SHP77 (cell line): ENCODE data around the gene TOX2.

Source experiments
- DNase-seq, 2 experiments: peaks; one replicate each; lab custom pipeline; 2025; lab: John Stamatoyannopoulos, UW

Gene TOX2

DNA sequence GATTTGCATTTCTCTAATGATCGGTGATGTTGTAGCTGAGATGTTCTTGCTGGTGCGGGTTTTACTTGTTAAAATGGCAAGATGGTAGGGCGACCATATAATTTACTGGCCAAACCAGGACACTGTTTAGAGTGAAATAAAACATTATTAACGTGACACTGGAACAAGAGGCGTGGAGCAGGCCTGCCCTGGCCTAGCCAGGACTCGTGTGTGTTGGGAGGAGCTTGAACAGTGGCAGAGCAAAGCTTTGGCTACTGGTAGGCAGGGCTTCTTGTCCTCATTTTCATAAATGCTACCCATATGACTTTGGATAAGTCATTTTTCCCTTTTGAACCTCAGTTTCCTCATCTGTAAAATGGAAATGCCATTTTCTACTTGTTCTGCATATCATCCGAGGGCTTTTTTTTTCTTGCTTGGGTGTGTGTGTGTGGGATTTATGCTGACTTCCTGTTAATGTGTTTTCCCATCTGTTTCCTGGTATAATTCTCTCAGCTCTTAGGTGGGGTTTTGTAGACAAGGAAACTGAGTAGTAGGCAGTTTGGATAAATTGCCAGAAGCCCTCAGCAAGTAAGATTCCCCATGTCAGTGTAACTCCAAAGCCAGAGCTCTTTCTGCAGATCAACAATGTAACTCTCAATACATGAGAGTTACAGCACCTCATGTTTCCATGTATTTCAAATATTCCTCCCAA lies 81.7 kb downstream of the TOX2 start:
- DNase-seq: no peak

DNA sequence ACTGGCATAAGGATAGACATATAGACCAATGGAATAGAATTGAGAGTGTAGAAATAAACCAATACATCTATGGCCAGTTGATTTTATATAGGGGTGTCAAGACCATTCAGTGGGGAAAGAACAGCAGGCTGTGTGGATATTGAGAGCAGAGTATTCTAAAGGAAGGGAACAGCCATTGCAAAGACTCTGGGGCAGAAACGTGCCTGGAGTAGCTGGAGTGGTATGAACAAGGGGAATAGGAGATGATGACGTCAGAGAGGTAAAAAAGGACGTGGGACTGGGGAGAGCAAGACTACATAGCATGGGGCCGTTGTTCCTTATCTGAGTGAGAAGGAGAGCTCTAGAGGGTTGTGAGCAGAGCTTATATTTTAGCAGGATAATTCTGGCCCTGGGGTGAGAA lies 85.2 kb downstream of the TOX2 start:
- DNase-seq: no peak

GRCh38 chr20:44001667-44002596 lies 87.3 kb downstream of the TOX2 start:
- peak in 1 of 2 experiments; percentile 30 for DNase-seq

- no peak for DNase-seq
These were observed 88.2 kb downstream of the TOX2 start for GRCh38 chr20:44002861-44003260.

DNA sequence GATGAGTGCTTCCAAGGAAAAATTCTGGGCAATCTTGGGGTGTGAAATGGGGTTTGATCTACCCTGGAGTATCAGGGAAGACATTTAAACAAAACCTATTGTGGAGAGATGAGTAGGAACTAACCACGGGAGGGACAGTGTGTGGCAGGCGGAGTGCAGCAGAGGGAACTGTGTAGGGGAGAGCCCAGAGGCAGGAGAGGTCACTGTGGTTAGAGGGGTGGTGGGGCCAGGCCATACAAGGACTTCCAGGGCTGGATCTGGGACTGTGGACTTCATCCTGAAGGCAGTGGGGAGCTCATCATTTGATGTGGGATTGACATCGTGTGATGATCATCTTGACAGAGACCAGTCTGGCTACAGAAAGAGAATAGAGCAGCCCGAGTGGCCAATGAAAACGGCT lies 89.0 kb downstream of the TOX2 start:
- no peak for DNase-seq

DNA sequence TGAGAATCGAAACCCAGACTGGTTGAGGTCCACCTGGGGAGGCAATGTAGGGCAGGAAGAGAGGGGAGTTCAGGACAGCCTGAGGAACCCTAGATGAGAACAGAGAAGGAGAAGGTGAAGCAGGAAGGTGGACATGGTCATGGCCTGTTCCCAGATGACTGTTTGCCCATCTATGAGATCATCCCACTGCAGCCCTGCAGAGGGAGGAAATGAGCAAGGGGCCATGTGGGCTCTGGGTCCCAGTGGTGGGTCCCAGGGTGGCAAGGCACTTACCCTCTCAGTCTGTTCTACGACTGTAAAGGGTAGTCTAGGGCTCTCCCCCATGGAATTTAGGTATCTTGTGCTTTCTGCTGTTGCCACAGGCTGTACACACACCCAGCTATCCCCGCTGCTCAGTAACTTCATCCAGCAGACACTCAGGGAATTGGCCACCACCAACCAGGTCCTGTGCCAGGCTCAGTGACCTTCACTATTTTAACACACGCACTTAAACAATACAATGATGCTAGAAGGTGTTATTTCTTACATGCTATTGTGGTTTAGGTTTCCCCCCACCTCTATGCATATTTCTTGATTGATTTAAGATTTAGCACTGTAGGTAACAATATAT lies 89.8 kb downstream of the TOX2 start:
- DNase-seq: no peak

DNA sequence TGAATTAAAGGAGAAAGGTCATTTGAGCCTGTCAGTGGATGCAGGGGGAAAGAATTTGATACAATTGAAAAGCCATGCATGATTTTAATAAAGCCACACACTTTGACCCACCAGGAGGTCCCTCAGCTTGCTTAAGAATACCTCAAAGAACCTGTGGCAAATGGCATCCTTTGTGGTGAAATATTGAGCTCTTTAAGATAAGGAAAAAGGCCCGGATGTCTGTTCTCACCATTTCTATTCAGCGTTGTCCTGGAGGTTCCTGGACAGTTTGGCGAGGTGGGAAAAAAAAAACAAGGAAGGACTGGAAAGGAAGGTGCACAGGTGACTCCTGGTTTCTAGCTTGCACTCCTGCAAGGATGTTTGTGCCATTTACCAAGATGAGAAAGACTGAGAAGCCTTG lies 91.0 kb downstream of the TOX2 start:
- no peak for DNase-seq

GRCh38 chr20:44006126-44006525 lies 91.5 kb downstream of the TOX2 start:
- DNase-seq: no peak

GRCh38 chr20:44006578-44006977 lies 91.9 kb downstream of the TOX2 start:
- DNase-seq: no peak

GRCh38 chr20:44008806-44009678 lies 94.4 kb downstream of the TOX2 start:
- DNase-seq: no peak

DNA sequence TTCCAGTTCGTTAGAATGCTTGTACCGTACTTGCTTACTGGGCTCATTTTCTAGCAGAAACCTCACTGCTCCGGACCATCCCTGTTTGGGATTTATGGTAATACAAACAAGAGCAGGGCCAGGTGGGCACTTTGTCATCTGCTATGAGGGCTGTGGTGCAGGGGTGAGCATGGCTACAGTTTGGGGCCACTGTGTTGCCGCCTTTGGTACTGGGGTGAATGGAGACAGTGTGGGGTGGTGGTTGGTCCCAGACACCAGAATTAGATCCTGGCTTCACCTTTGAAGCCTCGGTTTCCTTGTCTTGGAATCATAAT lies 95.0 kb downstream of the TOX2 start:
- DNase-seq: no peak

GRCh38 chr20:44010162-44010704 lies 95.6 kb downstream of the TOX2 start:
- no peak for DNase-seq

GRCh38 chr20:44011251-44011940 lies 96.7 kb downstream of the TOX2 start:
- DNase-seq: peak; percentile 42 to 56

DNA sequence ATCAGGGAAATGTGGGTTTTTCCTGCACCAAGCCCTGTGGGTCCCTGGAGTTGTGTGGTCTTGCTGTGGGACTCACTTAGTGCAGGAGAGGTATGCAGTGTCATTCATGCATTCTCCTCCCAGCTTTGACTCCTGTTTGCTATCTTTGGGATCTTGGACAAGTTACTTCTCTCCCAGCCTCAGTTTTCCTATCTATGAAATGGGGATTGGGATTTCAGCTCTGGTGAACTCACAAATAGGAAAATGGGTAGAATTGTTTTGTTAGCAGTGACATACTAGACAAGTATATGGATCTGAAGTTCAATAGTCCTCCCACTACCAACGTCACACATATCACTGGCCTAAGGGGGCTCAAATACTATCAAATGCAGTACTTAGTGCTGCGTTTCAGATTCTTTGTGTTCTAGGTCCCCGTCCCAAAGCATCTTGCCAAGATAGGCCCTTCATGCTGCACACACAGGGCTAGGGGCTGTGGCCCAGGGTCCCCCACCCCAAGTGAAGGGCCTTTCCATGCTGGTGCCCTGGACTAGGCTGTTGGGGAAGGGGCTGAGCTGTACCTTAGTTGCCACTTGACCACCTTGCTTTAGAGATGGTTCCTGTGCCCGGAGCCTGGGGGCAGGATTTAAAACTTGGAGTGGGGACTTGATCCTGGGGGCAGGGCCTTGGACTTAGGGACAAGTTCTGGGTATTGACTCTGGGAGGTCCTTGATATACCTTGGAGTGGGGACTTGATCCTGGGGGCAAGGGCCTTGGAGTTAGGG lies 98.0 kb downstream of the TOX2 start:
- no peak for DNase-seq

- DNase-seq: no peak
These were observed 100.4 kb downstream of the TOX2 start for GRCh38 chr20:44014807-44015732.

DNA sequence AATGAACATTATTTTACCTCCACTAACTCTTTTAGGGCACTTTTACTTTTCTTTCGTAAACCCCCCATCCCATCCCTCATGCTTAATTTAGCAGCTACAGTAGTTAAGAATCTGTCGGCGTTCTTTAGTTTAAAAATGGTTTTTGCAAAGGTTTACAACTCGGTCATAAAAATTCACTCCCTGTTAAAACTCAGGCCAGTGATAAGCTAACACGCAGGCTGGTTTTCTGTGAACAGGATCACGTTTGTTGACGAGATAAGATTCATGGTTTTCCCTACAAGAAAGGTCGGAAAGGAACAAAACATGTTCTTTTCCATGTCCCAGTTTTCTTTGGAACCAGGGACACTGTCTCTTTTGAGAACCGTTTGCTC lies 101.1 kb downstream of the TOX2 start:
- DNase-seq: no peak

DNA sequence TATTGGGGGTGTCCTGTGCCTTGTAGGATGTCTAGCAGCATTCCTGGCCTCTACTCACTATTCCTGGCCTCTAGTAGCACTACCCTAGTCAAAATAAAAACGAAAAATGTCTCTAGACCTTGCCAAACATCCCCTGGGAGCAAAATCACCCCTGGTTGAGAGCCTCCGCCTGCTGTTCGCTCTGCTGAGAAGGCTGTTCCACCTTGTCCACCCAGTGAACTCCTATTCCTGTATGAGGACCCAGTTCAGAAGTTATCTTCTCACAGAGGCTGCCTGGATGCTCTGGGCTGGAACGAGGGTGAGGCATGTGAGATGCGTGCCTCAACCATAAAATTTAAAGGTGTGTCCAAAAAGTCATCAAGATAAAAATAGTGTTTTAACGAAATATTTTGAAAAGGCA lies 101.9 kb downstream of the TOX2 start:
- no peak for DNase-seq

GRCh38 chr20:44017211-44017610 lies 102.6 kb downstream of the TOX2 start:
- DNase-seq: no peak

DNA sequence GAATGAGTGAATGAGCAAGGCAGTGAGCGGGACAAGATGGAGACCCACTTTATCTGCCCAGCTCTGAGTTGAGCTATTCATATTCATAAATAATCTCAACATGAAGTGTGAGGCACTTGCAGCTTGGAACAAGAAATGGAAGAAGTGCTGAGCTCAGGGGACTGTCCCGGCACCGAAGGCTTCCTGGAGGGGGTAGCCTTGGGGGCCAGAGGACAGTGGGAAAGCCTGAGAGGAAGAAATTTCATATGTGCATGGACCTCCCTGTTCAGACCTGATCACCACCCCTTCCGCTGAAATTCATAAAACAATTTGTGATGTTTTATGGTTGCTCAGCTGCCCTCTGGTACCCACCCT lies 103.2 kb downstream of the TOX2 start:
- DNase-seq: no peak
